SU-DHL-6 (cell line): ENCODE measurements around the gene FRY.

ENCODE experiments used
- H2AFZ ChIP-seq: fragments of 200-600 bp; sonication (generic); 2 replicates; pipeline ENCODE4 v1.6.1; 2014; ENCODE audit warnings: low read depth, mild to moderate bottlenecking, moderate library complexity, mixed read lengths, antibody characterized with exemption, low read length; ENCODE audit not compliant: severe bottlenecking
- H3F3A ChIP-seq: fragments of 200-600 bp; shearing (Covaris generic); 2 replicates; pipeline ENCODE4 v1.6.0; 2016; ENCODE audit warnings: antibody characterized with exemption, mild to moderate bottlenecking; ENCODE audit not compliant: insufficient read depth
- H3K27ac ChIP-seq: fragments of 200-600 bp; sonication (generic); 2 replicates; pipeline ENCODE4 v1.5.1; 2016; ENCODE audit warnings: low read depth, mild to moderate bottlenecking, low read length, moderate library complexity, mixed read lengths
- H3K27me3 ChIP-seq: fragments of 200-600 bp; sonication (generic), shearing (Covaris generic); 2 replicates; pipeline ENCODE4 v1.6.0; 2014; ENCODE audit warnings: mild to moderate bottlenecking, low read length
- H3K36me3 ChIP-seq: fragments of 200-600 bp; sonication (generic); 2 replicates; pipeline ENCODE4 v1.6.1; 2014; ENCODE audit warnings: mild to moderate bottlenecking, low read length, mixed read lengths
- H3K4me2 ChIP-seq: fragments of 300-600, 200-600 bp; shearing (Covaris generic), sonication (generic); 2 replicates; pipeline ENCODE4 v1.6.0; 2014; ENCODE audit warnings: low read length, low read depth, mild to moderate bottlenecking; ENCODE audit not compliant: poor library complexity, severe bottlenecking
- H3K4me3 ChIP-seq: fragments of 200-600 bp; sonication (generic); 2 replicates; pipeline ENCODE4 v1.5.1; 2014; ENCODE audit warnings: antibody characterized with exemption, low read length, mild to moderate bottlenecking, mixed read lengths; ENCODE audit not compliant: insufficient read depth, poor library complexity, severe bottlenecking
- H3K79me2 ChIP-seq: fragments of 200-600 bp; sonication (generic); 2 replicates; pipeline ENCODE4 v1.6.1; 2014; ENCODE audit warnings: mild to moderate bottlenecking, low read length, moderate library complexity; ENCODE audit not compliant: insufficient read depth
- H3K9ac ChIP-seq: fragments of 200-600 bp; sonication (generic); 2 replicates; pipeline ENCODE4 v1.7.0; 2014; ENCODE audit warnings: mild to moderate bottlenecking, low read length
- H3K9me2 ChIP-seq: fragments of 200-600 bp; sonication (generic); replicated peaks from 2 replicates; pipeline ENCODE4 v1.6.1; 2014; ENCODE audit warnings: low read length; ENCODE audit not compliant: insufficient read depth
- H3K9me3 ChIP-seq: fragments of 200-600 bp; sonication (generic); 2 replicates; pipeline ENCODE4 v1.6.1; 2014; ENCODE audit warnings: low read length, mixed read lengths; ENCODE audit not compliant: insufficient read depth
- H4K20me1 ChIP-seq: fragments of 200-600 bp; sonication (generic); 2 replicates; pipeline ENCODE4 v1.6.1; 2014; ENCODE audit warnings: low read depth, mild to moderate bottlenecking, antibody characterized with exemption, low read length, moderate library complexity, mixed read lengths
- EZH2phosphoT487 ChIP-seq: fragments of 200-600 bp; sonication (generic), shearing (Covaris generic); conservative IDR thresholded peaks from 2 replicates; pipeline ENCODE4 v1.6.1; 2018; ENCODE audit warnings: mild to moderate bottlenecking, antibody characterized with exemption, low read length, moderate library complexity, mixed read lengths
- TF ChIP-seq, protein P1 (sequence below): fragments of 200-600 bp; sonication (generic); IDR thresholded peaks from one replicate; pipeline ENCODE4 v1.5.1; 2017; ENCODE audit warnings: antibody characterized with exemption, mild to moderate bottlenecking, low read length, moderate library complexity; ENCODE audit not compliant: insufficient read depth, poor library complexity, severe bottlenecking

Gene FRY

DNA sequence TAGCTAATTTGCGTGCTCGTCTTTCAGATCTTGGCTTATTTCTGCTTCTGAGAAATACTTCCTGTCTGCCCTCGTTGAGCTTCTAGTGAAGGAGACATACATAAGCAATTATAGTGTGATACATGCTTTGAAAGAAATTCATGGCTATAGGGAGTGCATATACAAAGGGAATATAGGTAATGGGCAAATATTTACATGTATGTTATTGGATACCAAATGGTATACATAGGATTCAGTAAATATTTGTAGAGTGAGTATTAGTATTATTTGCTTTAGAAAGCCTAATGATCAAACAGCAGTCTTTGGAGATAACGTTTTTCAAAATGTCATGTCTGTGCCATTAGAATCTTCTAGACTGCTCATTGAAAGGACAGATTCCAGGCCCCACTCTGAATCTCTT, 289.0 kb downstream of the FRY start:
- Histone ChIP-seq H4K20me1 (no peaks in the 10 kb centered on the region), H3K27ac (no peak overlapping the region), H3K4me2 (no peak overlapping the region), H3F3A (peaks cover 7% of the 10 kb centered on the region; the same call in 1 of the 2 replicates), H3K79me2 (peaks cover 46% of the 10 kb centered on the region), H3K9ac (no peak overlapping the region), H2AFZ (no peak overlapping the region), H3K9me2 (no peaks in the 10 kb centered on the region), H3K36me3 (peaks cover 45% of the 10 kb centered on the region), H3K4me3 (no peak overlapping the region), H3K27me3 (no peaks in the 10 kb centered on the region), H3K9me3 (no peaks in the 10 kb centered on the region)
- TF ChIP-seq, protein P1, sequence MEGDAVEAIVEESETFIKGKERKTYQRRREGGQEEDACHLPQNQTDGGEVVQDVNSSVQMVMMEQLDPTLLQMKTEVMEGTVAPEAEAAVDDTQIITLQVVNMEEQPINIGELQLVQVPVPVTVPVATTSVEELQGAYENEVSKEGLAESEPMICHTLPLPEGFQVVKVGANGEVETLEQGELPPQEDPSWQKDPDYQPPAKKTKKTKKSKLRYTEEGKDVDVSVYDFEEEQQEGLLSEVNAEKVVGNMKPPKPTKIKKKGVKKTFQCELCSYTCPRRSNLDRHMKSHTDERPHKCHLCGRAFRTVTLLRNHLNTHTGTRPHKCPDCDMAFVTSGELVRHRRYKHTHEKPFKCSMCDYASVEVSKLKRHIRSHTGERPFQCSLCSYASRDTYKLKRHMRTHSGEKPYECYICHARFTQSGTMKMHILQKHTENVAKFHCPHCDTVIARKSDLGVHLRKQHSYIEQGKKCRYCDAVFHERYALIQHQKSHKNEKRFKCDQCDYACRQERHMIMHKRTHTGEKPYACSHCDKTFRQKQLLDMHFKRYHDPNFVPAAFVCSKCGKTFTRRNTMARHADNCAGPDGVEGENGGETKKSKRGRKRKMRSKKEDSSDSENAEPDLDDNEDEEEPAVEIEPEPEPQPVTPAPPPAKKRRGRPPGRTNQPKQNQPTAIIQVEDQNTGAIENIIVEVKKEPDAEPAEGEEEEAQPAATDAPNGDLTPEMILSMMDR = no peak
- TF ChIP-seq EZH2phosphoT487 = no peak

DNA sequence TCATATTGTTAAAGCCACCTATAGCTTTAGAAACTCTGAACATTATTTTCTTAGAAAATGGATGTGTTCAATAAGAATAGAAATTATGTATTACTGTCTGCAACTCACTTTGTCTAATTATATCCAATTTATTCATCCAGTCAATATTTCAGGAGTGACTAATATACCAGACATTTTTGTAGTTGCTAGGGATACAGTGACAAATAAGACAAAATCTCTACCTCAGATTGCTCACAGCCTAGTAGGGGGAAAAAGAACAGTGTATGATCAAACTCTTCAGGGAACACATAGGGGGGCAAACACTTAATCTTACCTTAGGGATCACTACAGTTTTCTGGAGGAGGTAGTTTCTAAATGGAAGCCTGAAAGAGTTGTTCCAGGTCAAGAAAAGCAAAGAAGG, 292.3 kb downstream of the FRY start:
- Histone ChIP-seq H4K20me1 (no peaks in the 10 kb centered on the region), H3K4me3 (no peak overlapping the region), H3K79me2 (peaks cover 25% of the 10 kb centered on the region; the same call in 1 of the 2 replicates), H3K36me3 (peaks cover 55% of the 10 kb centered on the region), H3K9me2 (no peaks in the 10 kb centered on the region), H3F3A (no peaks in the 10 kb centered on the region), H3K9me3 (no peaks in the 10 kb centered on the region), H3K27ac (no peak overlapping the region), H2AFZ (no peak overlapping the region), H3K4me2 (no peak overlapping the region), H3K27me3 (no peaks in the 10 kb centered on the region), H3K9ac (no peak overlapping the region)
- no peak for TF ChIP-seq EZH2phosphoT487

DNA sequence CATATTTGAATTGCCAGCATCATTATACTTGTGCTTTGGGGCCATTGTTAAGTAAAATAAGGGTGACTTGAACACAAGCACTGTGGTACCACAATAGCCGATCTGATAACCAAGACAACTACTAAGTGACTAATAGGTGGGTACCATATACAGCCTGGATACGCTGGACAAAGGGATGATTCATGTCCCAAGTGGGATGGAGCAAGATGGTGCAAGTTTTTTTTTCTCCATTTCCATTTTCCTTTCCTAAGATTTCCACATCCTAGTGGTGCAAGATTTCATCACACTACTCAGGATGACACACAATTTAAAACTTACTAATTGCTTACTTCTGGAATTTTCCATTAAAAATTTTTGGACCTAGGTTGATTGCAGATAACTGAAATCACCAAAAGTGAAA, 298.9 kb downstream of the FRY start:
- Histone ChIP-seq H3K4me3 (no peak overlapping the region), H3K27ac (no peak overlapping the region), H3K79me2 (no peaks in the 10 kb centered on the region; the same call in 1 of the 2 replicates), H3K36me3 (peaks cover 68% of the 10 kb centered on the region), H3K9ac (no peak overlapping the region), H3K4me2 (no peak overlapping the region), H4K20me1 (no peaks in the 10 kb centered on the region), H2AFZ (no peak overlapping the region), H3F3A (no peaks in the 10 kb centered on the region), H3K9me3 (no peaks in the 10 kb centered on the region), H3K27me3 (no peaks in the 10 kb centered on the region), H3K9me2 (no peaks in the 10 kb centered on the region)
- TF ChIP-seq, protein P1 = no peak
- TF ChIP-seq EZH2phosphoT487 = no peak

DNA sequence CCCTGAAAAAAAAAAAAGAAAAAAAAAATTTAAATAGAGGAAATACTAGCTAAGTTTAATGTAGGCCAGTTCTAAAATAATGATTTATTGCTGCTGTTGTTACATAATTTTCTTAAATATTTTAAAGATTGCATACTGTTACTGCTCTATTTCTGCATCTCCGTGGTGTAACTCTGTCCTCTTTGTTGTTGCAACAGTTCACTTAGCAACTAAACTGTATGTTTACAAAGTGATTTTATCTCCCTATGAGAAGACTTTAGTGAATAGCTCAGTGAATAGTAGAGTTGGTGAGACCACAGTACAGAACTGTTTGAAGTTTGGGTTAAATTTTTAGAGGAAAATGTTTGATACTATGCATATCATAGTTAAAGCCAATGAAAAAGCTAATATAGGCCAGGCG, 303.1 kb downstream of the FRY start:
- H3K27me3 ChIP-seq = no peaks in the 10 kb centered on the region
- no peak overlapping the region for H3K4me3 ChIP-seq
- H3K9me3 ChIP-seq = no peaks in the 10 kb centered on the region
- no peak overlapping the region for H3K27ac ChIP-seq
- TF ChIP-seq, protein P1 = no peak
- TF ChIP-seq EZH2phosphoT487 = no peak
- H2AFZ ChIP-seq = no peak overlapping the region
- no peaks in the 10 kb centered on the region; the same call in 1 of the 2 replicates for H3K79me2 ChIP-seq
- H3K9ac ChIP-seq = no peak overlapping the region
- H3K9me2 ChIP-seq = no peaks in the 10 kb centered on the region
- H3K36me3 ChIP-seq = peaks cover 71% of the 10 kb centered on the region
- no peak overlapping the region for H3K4me2 ChIP-seq
- H3F3A ChIP-seq = no peaks in the 10 kb centered on the region
- H4K20me1 ChIP-seq = no peaks in the 10 kb centered on the region
